ENCODE measurements around the gene PWP1. TPM values are rescaled to one million over a fixed set of nuclear protein-coding genes. Genes with fewer than 3 reads are reported as not detected.

Gene PWP1
- total and polyA plus RNA-seq, 9 of the 15 experiments (the other 6 are each of a cell fraction or from before 2014, with no cell fraction given): 61.6 to 401 (median 111) TPM

- TF ChIP-seq ZBTB17 (CRISPR knock-in tag; IDR thresholded peaks at IDR 0.05) (peak; percentile 99), POU5F1 (IDR thresholded peaks at IDR 0.05; ENCODE audit: borderline replicate concordance, low read depth, low read length, partially characterized antibody) (peak; percentile 69), PURB (CRISPR knock-in tag; IDR thresholded peaks at IDR 0.05; ENCODE audit: low read depth) (no peak), ZFPM2 (CRISPR knock-in tag; IDR thresholded peaks at IDR 0.05) (no peak), SOX6 (IDR thresholded peaks at IDR 0.05) (peak; percentile 42; the same call in 1 of the 2 replicates), ZNF740 (CRISPR knock-in tag; IDR thresholded peaks at IDR 0.05) (no peak), ZNF740 (tag; IDR thresholded peaks at IDR 0.05) (no peak), FOXP4 (CRISPR knock-in tag; IDR thresholded peaks at IDR 0.05; ENCODE audit: borderline replicate concordance) (no peak), ZBTB43 (CRISPR knock-in tag; IDR thresholded peaks at IDR 0.05) (no peak), DIDO1 (tag; IDR thresholded peaks at IDR 0.05; ENCODE audit: low read depth) (no peak), ZFP30 (CRISPR knock-in tag; IDR thresholded peaks at IDR 0.05; ENCODE audit: borderline replicate concordance) (no peak), ZNF3 (CRISPR knock-in tag; IDR thresholded peaks at IDR 0.05) (no peak), TBL1XR1 (IDR thresholded peaks at IDR 0.05; ENCODE audit: low read length in 2 of 2) (no peak; a peak in 1 of 4 replicates), MTA2 (IDR thresholded peaks at IDR 0.05; ENCODE audit: low read depth) (no peak), ZNF232 (CRISPR knock-in tag; IDR thresholded peaks at IDR 0.05) (no peak), MCM3 (IDR thresholded peaks at IDR 0.05) (no peak), ATF4 (CRISPR knock-in tag; IDR thresholded peaks at IDR 0.05) (no peak), DEAF1 (CRISPR knock-in tag; IDR thresholded peaks at IDR 0.05) (0 out of 2 replicates have a peak, but pooled peaks have one; percentile 8), SFPQ (IDR thresholded peaks at IDR 0.05; ENCODE audit: low read depth, low read length) (no peak)
Measured at GRCh38 chr12:107760809-107761501, 75.4 kb downstream of the PWP1 start, which contains the start of gene PRDM4 (continued).
